PC-3 (cell line): ENCODE results near the gene EXOC4. TPM values are rescaled to one million over a fixed set of nuclear protein-coding genes. Genes with fewer than 3 reads are reported as not detected.
A peak's percentile ranks its signal among the peaks of the same experiment; 100 is the strongest.

Experiments used
- ATAC-seq: fragments of 200-7000 bp; cut with Tn5 transposase; 2 replicates; pipeline ENCODE4 v1.9.1; 2020; ENCODE audit warnings: mild to moderate bottlenecking, moderate library complexity
- BruUV-seq: library from RNA; stranded (reverse); fragments of 400-500 nt; replicated peaks from 2 replicates; lab custom pipeline; 2021; lab: Mats Ljungman, UMichigan
- CTCF ChIA-PET: fragments of 300-600 bp; sonication (Branson Sonifier 250); formaldehyde crosslinking; loops from one replicate; lab custom pipeline; 2022; ENCODE audit warnings: antibody characterized with exemption; lab: Charles Lee
- POLR2A ChIA-PET: fragments of 300-600 bp; sonication (Branson Sonifier 250); formaldehyde crosslinking; loops from one replicate; lab custom pipeline; 2022; ENCODE audit warnings: antibody characterized with exemption; ENCODE audit not compliant: unreplicated experiment; lab: Charles Lee
- DNase-seq: peaks from one replicate; pipeline ENCODE4 v3.0.0-alpha.2; 2015
- H2AFZ ChIP-seq: fragments of 300-600 bp; sonication (generic); 2 replicates; pipeline ENCODE4 v1.6.0; 2016; ENCODE audit warnings: antibody characterized with exemption, low read length
- H3F3A ChIP-seq: fragments of 300-600 bp; sonication (generic); one replicate; pipeline ENCODE4 v1.6.0; 2017; ENCODE audit warnings: antibody characterized with exemption, low read length, control low read depth, mild to moderate bottlenecking; ENCODE audit not compliant: unreplicated experiment
- H3K27ac ChIP-seq: fragments of 300-600 bp; sonication (generic); 2 replicates; pipeline ENCODE4 v1.5.1; 2016; ENCODE audit warnings: mild to moderate bottlenecking, low read length
- H3K27me3 ChIP-seq: fragments of 300-600 bp; sonication (generic); 2 replicates; pipeline ENCODE4 v1.6.1; 2016; ENCODE audit warnings: low read length, mixed read lengths
- H3K36me3 ChIP-seq: fragments of 300-600 bp; sonication (generic); 2 replicates; pipeline ENCODE4 v1.6.1; 2016; ENCODE audit warnings: low read depth, mixed run types, low read length, mixed read lengths
- H3K4me1 ChIP-seq: fragments of 300-600 bp; sonication (generic); 2 replicates; pipeline ENCODE4 v1.5.1; 2016; ENCODE audit warnings: low read length; ENCODE audit not compliant: insufficient read depth
- H3K4me2 ChIP-seq: fragments of 300-600 bp; sonication (generic); 2 replicates; pipeline ENCODE4 v1.6.0; 2016; ENCODE audit warnings: low read length
- H3K4me3 ChIP-seq: fragments of 300-600 bp; sonication (generic); 2 replicates; pipeline ENCODE4 v1.5.1; 2016; ENCODE audit warnings: mild to moderate bottlenecking, low read length, mixed read lengths
- H3K79me2 ChIP-seq: fragments of 300-600 bp; sonication (generic); 2 replicates; pipeline ENCODE4 v1.6.1; 2017; ENCODE audit warnings: low read length, mixed read lengths
- H3K9ac ChIP-seq: fragments of 300-600 bp; sonication (generic); 2 replicates; pipeline ENCODE4 v1.6.0; 2016; ENCODE audit warnings: mild to moderate bottlenecking, low read length
- H3K9me2 ChIP-seq: fragments of 300-600 bp; sonication (generic); replicated peaks from 2 replicates; pipeline ENCODE4 v1.6.1; 2016; ENCODE audit warnings: mixed run types, low read length, mixed read lengths
- H3K9me3 ChIP-seq: fragments of 300-600 bp; sonication (generic); 2 replicates; pipeline ENCODE4 v1.6.1; 2016; ENCODE audit warnings: low read length, mixed read lengths
- H4K20me1 ChIP-seq: fragments of 300-600 bp; sonication (generic); 2 replicates; pipeline ENCODE4 v1.6.1; 2016; ENCODE audit warnings: low read length, mixed read lengths
- EZH2 ChIP-seq: fragments of 300-600 bp; sonication (generic); IDR thresholded peaks from one replicate; pipeline ENCODE4 v1.6.1; 2017; ENCODE audit warnings: antibody characterized with exemption, mild to moderate bottlenecking, low read length; ENCODE audit not compliant: unreplicated experiment
- EZH2phosphoT487 ChIP-seq: fragments of 300-600 bp; sonication (generic); IDR thresholded peaks from 2 replicates; pipeline ENCODE4 v1.6.1; 2018; ENCODE audit warnings: mild to moderate bottlenecking, antibody characterized with exemption, low read length, borderline replicate concordance
- intact Hi-C: fragments of 100-400 bp; cut with micrococcal nuclease; formaldehyde crosslinking; loops from 2 replicates; pipeline ENCODE4 v1.9.0; 2023
- total RNA-seq: library from RNA; depleted of rRNA; stranded (reverse); fragments of >200 nt; gene quantifications from 2 replicates; pipeline ENCODE4 v1.2.3, GENCODE V29; 2014
- TF ChIP-seq, protein P1 (sequence below): fragments of 300-600 bp; sonication (generic); conservative IDR thresholded peaks from 2 replicates; pipeline ENCODE4 v1.5.1; 2017; ENCODE audit warnings: antibody characterized with exemption, low read depth, mild to moderate bottlenecking, low read length

EXOC4 gene
- total RNA-seq, 1 experiment from 2014 or later = 43.5 TPM

DNA sequence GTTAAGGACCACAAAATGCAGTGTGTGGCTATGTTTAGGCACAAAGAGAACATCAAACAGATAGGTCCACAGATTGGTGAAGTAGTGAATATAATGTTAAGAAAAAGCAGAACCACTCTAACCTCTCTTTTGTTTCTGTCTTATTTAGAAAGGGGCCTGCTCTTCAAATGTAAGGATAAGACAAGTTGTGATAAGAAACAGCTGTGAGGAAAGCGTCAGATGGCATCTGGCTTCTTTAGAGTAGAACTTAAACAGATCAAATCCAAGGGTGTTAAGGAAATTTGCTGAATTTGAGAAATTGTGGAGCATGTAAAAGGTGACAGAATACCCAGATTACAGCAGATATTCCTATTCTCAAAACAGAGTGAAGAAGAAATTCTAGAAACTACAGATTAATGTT is 723.3 kb downstream of the EXOC4 start:
- no TSS peak for BruUV-seq
- intact Hi-C loops = no loop called here
- no peak overlapping the region for H2AFZ ChIP-seq
- no peaks in the 10 kb centered on the region for H3K9me2 ChIP-seq
- no peak overlapping the region for H3K27ac ChIP-seq
- ChIA-PET POLR2A (no interaction called here), CTCF (no interaction called here)
- DNase-seq (no peak), ATAC-seq (no peak)
- no peaks in the 10 kb centered on the region for H3K9me3 ChIP-seq
- no peak overlapping the region for H3K4me3 ChIP-seq
- 0 out of 2 replicates have a peak, but pooled peaks cover 4% of the 10 kb centered on the region for H3K4me1 ChIP-seq
- no peak overlapping the region for H3K9ac ChIP-seq
- no peaks in the 10 kb centered on the region for H3K27me3 ChIP-seq
- H3K79me2 ChIP-seq = no peaks in the 10 kb centered on the region
- H4K20me1 ChIP-seq = no peaks in the 10 kb centered on the region
- H3F3A ChIP-seq = no peaks in the 10 kb centered on the region
- TF ChIP-seq EZH2 (no peak), EZH2phosphoT487 (no peak)
- TF ChIP-seq, protein P1, sequence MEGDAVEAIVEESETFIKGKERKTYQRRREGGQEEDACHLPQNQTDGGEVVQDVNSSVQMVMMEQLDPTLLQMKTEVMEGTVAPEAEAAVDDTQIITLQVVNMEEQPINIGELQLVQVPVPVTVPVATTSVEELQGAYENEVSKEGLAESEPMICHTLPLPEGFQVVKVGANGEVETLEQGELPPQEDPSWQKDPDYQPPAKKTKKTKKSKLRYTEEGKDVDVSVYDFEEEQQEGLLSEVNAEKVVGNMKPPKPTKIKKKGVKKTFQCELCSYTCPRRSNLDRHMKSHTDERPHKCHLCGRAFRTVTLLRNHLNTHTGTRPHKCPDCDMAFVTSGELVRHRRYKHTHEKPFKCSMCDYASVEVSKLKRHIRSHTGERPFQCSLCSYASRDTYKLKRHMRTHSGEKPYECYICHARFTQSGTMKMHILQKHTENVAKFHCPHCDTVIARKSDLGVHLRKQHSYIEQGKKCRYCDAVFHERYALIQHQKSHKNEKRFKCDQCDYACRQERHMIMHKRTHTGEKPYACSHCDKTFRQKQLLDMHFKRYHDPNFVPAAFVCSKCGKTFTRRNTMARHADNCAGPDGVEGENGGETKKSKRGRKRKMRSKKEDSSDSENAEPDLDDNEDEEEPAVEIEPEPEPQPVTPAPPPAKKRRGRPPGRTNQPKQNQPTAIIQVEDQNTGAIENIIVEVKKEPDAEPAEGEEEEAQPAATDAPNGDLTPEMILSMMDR = no peak
- H3K4me2 ChIP-seq = no peak overlapping the region
- no peaks in the 10 kb centered on the region for H3K36me3 ChIP-seq

DNA sequence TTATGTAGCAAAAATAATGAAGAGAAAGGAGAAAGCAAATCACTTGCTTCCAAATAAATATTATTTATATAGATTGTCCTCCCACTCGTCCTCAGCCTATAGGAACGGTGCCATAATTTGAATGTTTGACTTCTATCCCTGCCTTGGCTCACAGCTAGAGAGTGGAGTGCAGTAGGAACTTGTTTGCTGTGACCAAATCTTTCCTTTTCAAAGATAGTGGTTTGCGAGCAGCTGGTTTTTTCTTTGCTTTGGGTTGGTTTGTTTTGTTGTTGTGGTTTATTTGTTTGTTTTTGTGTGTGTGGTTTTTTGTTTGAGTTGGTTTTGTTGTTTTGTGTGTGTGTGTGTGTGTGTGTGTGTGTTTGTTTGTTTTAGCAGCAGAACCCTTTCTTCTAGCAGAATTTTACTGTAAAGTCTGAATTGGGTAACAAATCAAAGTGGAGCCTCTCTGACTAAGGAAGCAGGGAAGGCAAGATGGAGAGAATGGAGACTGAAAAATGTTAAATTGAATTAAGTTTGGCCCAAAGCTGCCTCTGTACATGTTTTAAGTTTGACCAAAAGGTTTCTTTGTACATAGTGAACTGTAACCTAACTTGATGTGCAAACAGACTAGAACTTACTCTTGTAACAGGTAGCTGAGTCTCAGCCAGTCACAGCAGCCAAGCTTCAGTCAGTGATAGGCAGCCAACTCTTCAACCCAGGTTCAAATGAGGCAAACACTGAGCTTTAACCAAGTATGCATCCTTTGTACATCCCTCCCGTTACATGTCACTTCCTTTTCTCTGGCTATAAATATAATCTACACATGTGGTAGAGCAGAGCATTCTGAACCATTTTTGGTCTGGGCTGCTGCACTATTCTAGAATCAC is 724.8 kb downstream of the EXOC4 start:
- no peak overlapping the region for H3K4me3 ChIP-seq
- no peak overlapping the region for H3K27ac ChIP-seq
- ATAC-seq (peak; percentile 67), DNase-seq (peak; percentile 45)
- TF ChIP-seq, protein P1 = no peak
- no peak for TF ChIP-seq EZH2
- no peak for TF ChIP-seq EZH2phosphoT487
- no peak overlapping the region for H3K9ac ChIP-seq
- CTCF ChIA-PET = interaction anchor here (0.6 to 0.7 kb wide), 2 partner anchors 68 to 224 kb away, joined by 3 read pairs; no protein-coding TSS in a partner anchor
- H4K20me1 ChIP-seq = no peaks in the 10 kb centered on the region
- no peaks in the 10 kb centered on the region for H3K9me3 ChIP-seq
- H2AFZ ChIP-seq = no peak overlapping the region
- no peaks in the 10 kb centered on the region for H3K27me3 ChIP-seq
- no TSS peak for BruUV-seq
- 0 out of 2 replicates have a peak, but pooled peaks cover 4% of the 10 kb centered on the region for H3K4me1 ChIP-seq
- intact Hi-C loops = no loop called here
- POLR2A ChIA-PET = interaction anchor here (0.5 kb wide), 1 partner anchor 580 kb away, joined by 4 read pairs; no protein-coding TSS in a partner anchor
- no peaks in the 10 kb centered on the region for H3K36me3 ChIP-seq
- no peaks in the 10 kb centered on the region for H3K9me2 ChIP-seq
- no peaks in the 10 kb centered on the region for H3K79me2 ChIP-seq
- H3F3A ChIP-seq = no peaks in the 10 kb centered on the region
- H3K4me2 ChIP-seq = no peak overlapping the region
